ENCODE measurements around the gene C1QA.

The C1QA gene

GRCh38 chr1:22636353-22636752 is at the start of gene C1QA:
C1QA (plus strand) TSS chr1:22636628; CDS start chr1:22637617, 989 bp downstream.
- TF ChIP-seq ZFX (IDR thresholded peaks at IDR 0.05) = no peak
- no peak for TF ChIP-seq CTCF (conservative IDR thresholded peaks at IDR 0.05)
- H3K27ac ChIP-seq = no peak within 1 kb of the TSS

DNA sequence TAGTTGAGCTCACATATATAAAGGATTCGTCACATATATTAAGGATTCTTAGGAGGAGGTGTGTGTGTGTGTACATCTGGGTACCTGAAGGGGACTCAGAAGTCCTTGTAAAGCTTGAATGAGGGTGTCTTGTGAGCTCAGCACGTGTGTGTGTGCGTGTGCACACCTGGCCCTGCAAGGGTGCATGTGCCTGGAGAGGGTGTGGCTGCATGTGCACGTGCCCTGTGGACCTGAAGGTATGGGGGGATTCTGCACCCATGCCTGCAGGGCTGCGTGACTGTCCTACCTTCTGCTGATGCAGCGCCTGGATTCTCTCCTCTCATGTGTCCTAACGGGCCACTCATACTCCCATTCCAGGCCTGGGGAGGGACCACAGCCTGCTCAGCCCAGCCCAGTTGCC is 49.2 kb upstream of the C1QA start:
- H3K27ac ChIP-seq = no peak overlapping the region
- TF ChIP-seq ZFX (IDR thresholded peaks at IDR 0.05) (no peak), CTCF (conservative IDR thresholded peaks at IDR 0.05) (no peak)

DNA sequence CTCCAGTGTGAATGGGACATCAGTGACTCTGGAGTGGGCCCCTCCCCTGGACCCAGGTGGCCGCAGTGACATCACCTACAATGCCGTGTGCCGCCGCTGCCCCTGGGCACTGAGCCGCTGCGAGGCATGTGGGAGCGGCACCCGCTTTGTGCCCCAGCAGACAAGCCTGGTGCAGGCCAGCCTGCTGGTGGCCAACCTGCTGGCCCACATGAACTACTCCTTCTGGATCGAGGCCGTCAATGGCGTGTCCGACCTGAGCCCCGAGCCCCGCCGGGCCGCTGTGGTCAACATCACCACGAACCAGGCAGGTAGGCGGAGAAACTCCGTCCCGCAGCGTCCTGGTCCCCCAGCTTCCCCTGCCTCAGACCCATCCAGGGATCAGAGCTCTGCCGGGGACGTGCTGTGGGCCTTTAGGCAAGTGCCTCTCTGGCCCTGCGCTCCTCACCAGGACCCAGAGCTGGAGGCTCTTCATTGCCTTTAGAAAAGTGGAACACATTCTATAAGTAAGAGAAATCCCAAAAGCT is 47.5 kb upstream of the C1QA start:
- no peak overlapping the region for H3K27ac ChIP-seq
- TF ChIP-seq CTCF (conservative IDR thresholded peaks at IDR 0.05) = no peak
- TF ChIP-seq ZFX (IDR thresholded peaks at IDR 0.05) = no peak

DNA sequence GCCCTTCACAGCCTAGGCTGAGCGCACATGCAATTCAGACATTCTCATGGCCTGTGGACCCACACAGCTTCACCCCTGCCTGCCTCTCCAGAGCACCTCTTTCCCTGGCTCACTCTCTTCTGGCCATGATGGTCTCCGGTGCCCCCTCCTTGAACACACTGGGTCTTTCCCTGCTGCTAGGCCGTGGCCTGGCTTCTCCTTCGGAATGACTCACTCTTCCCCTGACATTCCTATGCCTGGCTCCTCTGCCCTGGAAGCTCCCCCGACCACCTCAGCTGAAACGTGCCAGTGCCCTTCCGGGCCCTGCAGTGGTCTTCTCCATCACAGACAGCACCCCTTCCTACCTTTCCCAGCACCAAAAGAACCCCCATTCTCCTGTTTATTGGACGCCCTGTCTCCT is 44.9 kb upstream of the C1QA start:
- no peak overlapping the region for H3K27ac ChIP-seq
- TF ChIP-seq CTCF (conservative IDR thresholded peaks at IDR 0.05) = no peak
- no peak for TF ChIP-seq ZFX (IDR thresholded peaks at IDR 0.05)

- TF ChIP-seq CTCF (conservative IDR thresholded peaks at IDR 0.05) (no peak), ZFX (IDR thresholded peaks at IDR 0.05) (no peak)
- no peak overlapping the region for H3K27ac ChIP-seq
Observed at GRCh38 chr1:22592051-22592450, 44.4 kb upstream of the C1QA start.

GRCh38 chr1:22592919-22593790 is 43.3 kb upstream of the C1QA start:
- TF ChIP-seq CTCF (conservative IDR thresholded peaks at IDR 0.05) (no peak), ZFX (IDR thresholded peaks at IDR 0.05) (no peak)
- H3K27ac ChIP-seq = no peak overlapping the region; the same call in 1 of the 2 replicates

- no peak for TF ChIP-seq ZFX (IDR thresholded peaks at IDR 0.05)
- TF ChIP-seq CTCF (conservative IDR thresholded peaks at IDR 0.05) = no peak
Observed at GRCh38 chr1:22594396-22594795, 42.0 kb upstream of the C1QA start.

More at GRCh38 chr1:22594396-22594795, 42.0 kb upstream of the C1QA start:
- no peak overlapping the region for H3K27ac ChIP-seq

Measured in C4-2B (cell line).